SK-N-SH (cell line): Measurements from ENCODE around the gene PHYH. TPM values are rescaled to one million over a fixed set of nuclear protein-coding genes. Genes with fewer than 3 reads are reported as not detected.

Source experiments
- CTCF ChIA-PET: fragments of 300-600, 350-600 bp; formaldehyde crosslinking; extraction: SDS; loops from one replicate; lab custom pipeline; 2021; lab: Yijun Ruan, JAX
- POLR2A ChIA-PET: fragments of 350-600 bp; sonication (Branson Sonifier 250); formaldehyde crosslinking; extraction: SDS; loops from one replicate; lab custom pipeline; 2020; ENCODE audit warnings: antibody characterized with exemption, inconsistent platforms; lab: Yijun Ruan, JAX
- DNase-seq: peaks from one replicate; pipeline ENCODE4 v3.0.0; 2012
- H2AFZ ChIP-seq: fragments of 200-600 bp; sonication (generic); 2 replicates; pipeline ENCODE4 v1.8.1; 2016; ENCODE audit warnings: antibody characterized with exemption, mild to moderate bottlenecking, low read depth
- H3F3A ChIP-seq: fragments of 200-600 bp; sonication (generic); replicated peaks from 2 replicates; pipeline ENCODE3; 2016; ENCODE audit warnings: antibody characterized with exemption, mild to moderate bottlenecking; ENCODE audit not compliant: insufficient read depth
- H3K27ac ChIP-seq, 2 experiments: fragments of 200-500 bp in 1 of 2; fragments of 200-600 bp in 1 of 2; sonication (Bioruptor generic) in 1 of 2; sonication (generic), shearing (Covaris generic) in 1 of 2; 2 replicates each; pipeline versions ENCODE4 v1.5.1 to v1.6.1; 2014 to 2016; ENCODE audit warnings: low read depth in 2 of 2, inconsistent platforms in 1 of 2, low read length in 1 of 2, mild to moderate bottlenecking in 1 of 2, mixed read lengths in 1 of 2
- H3K27me3 ChIP-seq: fragments of 200-600 bp; sonication (generic), shearing (Covaris generic); 2 replicates; pipeline ENCODE4 v1.6.1; 2016; ENCODE audit warnings: mixed run types; ENCODE audit not compliant: insufficient read depth
- H3K36me3 ChIP-seq, 2 experiments: fragments of 200-500 bp in 1 of 2; fragments of 200-600 bp in 1 of 2; sonication (Bioruptor generic) in 1 of 2; sonication (generic) in 1 of 2; replicated peaks in 1 of 2; 2 replicates each; pipeline versions ENCODE3 to v1.5.1; 2014 to 2016; ENCODE audit warnings: low read length in 1 of 2, mild to moderate bottlenecking in 1 of 2; ENCODE audit not compliant: insufficient read depth in 2 of 2, control insufficient read depth in 1 of 2
- H3K4me1 ChIP-seq, 2 experiments: fragments of 200-500 bp in 1 of 2; fragments of 200-600 bp in 1 of 2; sonication (Bioruptor generic) in 1 of 2; sonication (generic), shearing (Covaris generic) in 1 of 2; 2 replicates each; pipeline versions ENCODE4 v1.5.1 to v1.6.1; 2014 to 2016; ENCODE audit warnings: low read depth in 1 of 2, low read length in 1 of 2, mixed run types in 1 of 2; ENCODE audit not compliant: insufficient read depth in 2 of 2, control insufficient read depth in 1 of 2
- H3K4me2 ChIP-seq: fragments of 200-600 bp; sonication (generic), shearing (Covaris generic); 2 replicates; pipeline ENCODE4 v1.6.1; 2017; ENCODE audit warnings: mixed run types
- H3K4me3 ChIP-seq, 2 experiments: fragments of 200-500 bp in 1 of 2; fragments of 200-600 bp in 1 of 2; sonication (Bioruptor generic) in 1 of 2; sonication (generic), shearing (Covaris generic) in 1 of 2; 2 replicates each; pipeline versions ENCODE4 v1.5.1 to v1.8.1; 2014 to 2016; ENCODE audit warnings: low read depth in 2 of 2, inconsistent platforms in 1 of 2, low read length in 1 of 2, mild to moderate bottlenecking in 1 of 2, mixed read lengths in 1 of 2, moderate library complexity in 1 of 2
- H3K79me2 ChIP-seq: fragments of 200-600 bp; sonication (generic); 2 replicates; pipeline ENCODE4 v1.8.1; 2017; ENCODE audit warnings: mild to moderate bottlenecking; ENCODE audit not compliant: insufficient read depth
- H3K9ac ChIP-seq: fragments of 200-600 bp; sonication (generic); 2 replicates; pipeline ENCODE4 v1.6.1; 2017; ENCODE audit warnings: mixed run types
- H3K9me2 ChIP-seq: fragments of 200-600 bp; sonication (generic); 2 replicates; pipeline ENCODE4 v1.6.1; 2017; ENCODE audit warnings: mixed run types
- H3K9me3 ChIP-seq: fragments of 200-600 bp; sonication (generic); 2 replicates; pipeline ENCODE4 v1.6.1; 2017; ENCODE audit warnings: mixed run types, mild to moderate bottlenecking, moderate library complexity
- H4K20me1 ChIP-seq: fragments of 200-600 bp; sonication (generic); 2 replicates; pipeline ENCODE4 v1.6.1; 2017; ENCODE audit warnings: mild to moderate bottlenecking, mixed run types; ENCODE audit not compliant: insufficient read depth
- CHD2 ChIP-seq: fragments of 150-350 bp; IDR thresholded peaks from 2 replicates; pipeline ENCODE4 v1.6.1; 2018; ENCODE audit warnings: low read length; ENCODE audit not compliant: partially characterized antibody
- FOXJ3 ChIP-seq: sonication (generic); formaldehyde crosslinking; IDR thresholded peaks from 2 replicates; pipeline ENCODE4 v1.5.1; 2020; ENCODE audit warnings: mild to moderate bottlenecking, missing genetic modification reagents
- GABPA ChIP-seq: IDR thresholded peaks from 2 replicates; pipeline ENCODE4 v1.4.0; 2012; ENCODE audit warnings: low read depth, mild to moderate bottlenecking
- GATA2 ChIP-seq: sonication (generic); formaldehyde crosslinking; IDR thresholded peaks from 2 replicates; pipeline ENCODE4 v1.5.0; 2020; ENCODE audit warnings: mild to moderate bottlenecking, missing genetic modification reagents
- IRF3 ChIP-seq: fragments of 150-350 bp; IDR thresholded peaks from 2 replicates; pipeline ENCODE4 v1.6.1; 2016; ENCODE audit warnings: mild to moderate bottlenecking, low read depth, low read length
- MXI1 ChIP-seq: IDR thresholded peaks from 2 replicates; pipeline ENCODE4 v1.6.1; 2012; ENCODE audit warnings: mild to moderate bottlenecking, low read depth, low read length, improper control_type of control experiment
- POLR2AphosphoS5 ChIP-seq: IDR thresholded peaks from 2 replicates; pipeline ENCODE4 v1.6.1; 2012; ENCODE audit warnings: low read depth, low read length
- RAD21 ChIP-seq: IDR thresholded peaks from 2 replicates; pipeline ENCODE4 v1.6.1; 2012; ENCODE audit warnings: mild to moderate bottlenecking, low read length
- RCOR1 ChIP-seq: fragments of 150-350 bp; IDR thresholded peaks from 2 replicates; pipeline ENCODE4 v1.6.1; 2017; ENCODE audit warnings: antibody characterized with exemption, low read length
- RFX5 ChIP-seq: IDR thresholded peaks from 2 replicates; pipeline ENCODE4 v1.6.1; 2012; ENCODE audit warnings: mild to moderate bottlenecking, improper control_type of control experiment, low read length
- RXRA ChIP-seq: IDR thresholded peaks from 2 replicates; pipeline ENCODE4 v1.4.0; 2012; ENCODE audit warnings: low read depth, mild to moderate bottlenecking, borderline replicate concordance
- TAF1 ChIP-seq: IDR thresholded peaks from 2 replicates; pipeline ENCODE4 v1.6.1; 2012; ENCODE audit warnings: low read depth, mild to moderate bottlenecking, low read length, moderate library complexity, borderline replicate concordance
- USF2 ChIP-seq: fragments of 150-350 bp; IDR thresholded peaks from 2 replicates; pipeline ENCODE4 v1.6.1; 2017; ENCODE audit warnings: antibody characterized with exemption, low read length, low read depth, borderline replicate concordance
- WGBS: methylation state at CpG from one replicate; pipeline ENCODE4 v1.1.6; 2017; ENCODE audit warnings: low lambda C conversion rate; 5-methylcytosine and 5-hydroxymethylcytosine counted together
- polyA plus RNA-seq, 3 experiments: library from polyadenylated mRNA; depleted of rRNA; stranded (reverse); fragments of >200 nt; gene quantifications; 2 replicates each; pipeline ENCODE4 v1.2.3, GENCODE V29; 2012
- TF ChIP-seq, protein P1 (sequence below): IDR thresholded peaks from 2 replicates; pipeline ENCODE4; 2012
- TF ChIP-seq, protein P2 (sequence below): fragments of 200-600 bp; sonication (generic); IDR thresholded peaks from 2 replicates; pipeline ENCODE4 v1.6.1; 2017; ENCODE audit warnings: antibody characterized with exemption, mild to moderate bottlenecking, moderate library complexity

Gene PHYH
- polyA plus RNA-seq, 1 of the 3 experiments (the other 2 are of a cell fraction): 16.2 TPM

DNA sequence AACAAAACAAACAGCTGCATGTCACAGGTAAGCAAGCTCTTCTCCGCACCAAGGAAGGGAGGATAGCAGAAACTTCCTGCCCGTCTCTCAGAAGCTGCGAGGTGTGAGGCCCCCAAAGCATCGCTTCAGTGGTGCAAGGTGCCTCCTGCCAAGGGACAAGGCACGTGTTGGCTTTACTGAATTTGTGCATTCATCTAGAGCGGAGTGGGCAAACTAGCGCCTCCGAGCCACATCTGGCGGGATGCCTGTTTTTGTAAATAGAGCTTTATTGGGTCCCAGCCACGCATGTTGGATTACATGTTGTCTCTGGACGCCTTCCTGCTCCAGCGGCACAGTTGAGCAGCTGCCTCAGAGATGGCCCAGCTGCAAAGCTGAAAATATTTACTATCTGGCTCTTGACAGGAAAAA lies 27.7 kb downstream of the PHYH start:
- TF ChIP-seq, protein P1, sequence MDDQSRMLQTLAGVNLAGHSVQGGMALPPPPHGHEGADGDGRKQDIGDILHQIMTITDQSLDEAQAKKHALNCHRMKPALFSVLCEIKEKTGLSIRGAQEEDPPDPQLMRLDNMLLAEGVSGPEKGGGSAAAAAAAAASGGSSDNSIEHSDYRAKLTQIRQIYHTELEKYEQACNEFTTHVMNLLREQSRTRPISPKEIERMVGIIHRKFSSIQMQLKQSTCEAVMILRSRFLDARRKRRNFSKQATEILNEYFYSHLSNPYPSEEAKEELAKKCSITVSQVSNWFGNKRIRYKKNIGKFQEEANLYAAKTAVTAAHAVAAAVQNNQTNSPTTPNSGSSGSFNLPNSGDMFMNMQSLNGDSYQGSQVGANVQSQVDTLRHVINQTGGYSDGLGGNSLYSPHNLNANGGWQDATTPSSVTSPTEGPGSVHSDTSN: no peak
- no peak for TF ChIP-seq CHD2
- no peak for TF ChIP-seq RXRA
- no peak for TF ChIP-seq MXI1
- no peak for TF ChIP-seq POLR2AphosphoS5
- no peak for TF ChIP-seq RCOR1
- no peak for TF ChIP-seq GATA2 (CRISPR knock-in tag)
- TF ChIP-seq RFX5: no peak
- TF ChIP-seq, protein P2, sequence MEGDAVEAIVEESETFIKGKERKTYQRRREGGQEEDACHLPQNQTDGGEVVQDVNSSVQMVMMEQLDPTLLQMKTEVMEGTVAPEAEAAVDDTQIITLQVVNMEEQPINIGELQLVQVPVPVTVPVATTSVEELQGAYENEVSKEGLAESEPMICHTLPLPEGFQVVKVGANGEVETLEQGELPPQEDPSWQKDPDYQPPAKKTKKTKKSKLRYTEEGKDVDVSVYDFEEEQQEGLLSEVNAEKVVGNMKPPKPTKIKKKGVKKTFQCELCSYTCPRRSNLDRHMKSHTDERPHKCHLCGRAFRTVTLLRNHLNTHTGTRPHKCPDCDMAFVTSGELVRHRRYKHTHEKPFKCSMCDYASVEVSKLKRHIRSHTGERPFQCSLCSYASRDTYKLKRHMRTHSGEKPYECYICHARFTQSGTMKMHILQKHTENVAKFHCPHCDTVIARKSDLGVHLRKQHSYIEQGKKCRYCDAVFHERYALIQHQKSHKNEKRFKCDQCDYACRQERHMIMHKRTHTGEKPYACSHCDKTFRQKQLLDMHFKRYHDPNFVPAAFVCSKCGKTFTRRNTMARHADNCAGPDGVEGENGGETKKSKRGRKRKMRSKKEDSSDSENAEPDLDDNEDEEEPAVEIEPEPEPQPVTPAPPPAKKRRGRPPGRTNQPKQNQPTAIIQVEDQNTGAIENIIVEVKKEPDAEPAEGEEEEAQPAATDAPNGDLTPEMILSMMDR: no peak
- no peak for TF ChIP-seq TAF1
- TF ChIP-seq IRF3: no peak
- TF ChIP-seq GABPA: no peak
- no peak for TF ChIP-seq FOXJ3 (CRISPR knock-in tag)
- Histone ChIP-seq H3K27me3 (no peaks in the 10 kb centered on the region), H3K9me2 (no peaks in the 10 kb centered on the region), H3K36me3 (no peaks in the 10 kb centered on the region), H3K9ac (no peak overlapping the region), H3K4me1 (peaks cover 0 to 5% of the 10 kb centered on the region in 2 experiments; a peak in 1 of 4 replicates), H3F3A (no peaks in the 10 kb centered on the region), H3K9me3 (no peaks in the 10 kb centered on the region), H3K4me2 (no peak overlapping the region), H3K79me2 (no peaks in the 10 kb centered on the region), H3K27ac (no peak overlapping the region), H3K4me3 (no peak overlapping the region), H2AFZ (no peak overlapping the region), H4K20me1 (no peaks in the 10 kb centered on the region)
- POLR2A ChIA-PET: no interaction called here
- peak; percentile 29 for DNase-seq
- 83% methylated on average over 10 of the region's 12 CpGs for WGBS
- CTCF ChIA-PET: interaction anchor here (0.6 to 1.0 kb wide), 2 partner anchors 46 to 59 kb away, joined by 3 read pairs; no protein-coding TSS in a partner anchor

- Histone ChIP-seq H3K27ac (no peak overlapping the region), H4K20me1 (no peaks in the 10 kb centered on the region), H2AFZ (no peak overlapping the region), H3K27me3 (no peaks in the 10 kb centered on the region), H3K36me3 (no peaks in the 10 kb centered on the region), H3K4me1 (peaks cover 0 to 5% of the 10 kb centered on the region in 2 experiments; a peak in 1 of 4 replicates), H3K9me3 (no peaks in the 10 kb centered on the region), H3K4me2 (no peak overlapping the region), H3K79me2 (no peaks in the 10 kb centered on the region), H3K9ac (no peak overlapping the region), H3K4me3 (peak overlapping the region in 1 of 2 experiments; percentile 23; a peak in 1 of 4 replicates), H3F3A (no peaks in the 10 kb centered on the region), H3K9me2 (no peaks in the 10 kb centered on the region)
- 53% methylated on average over 13 of the region's 14 CpGs for WGBS
- DNase-seq: peak; percentile 64
- ChIA-PET POLR2A (no interaction called here), CTCF (interaction anchor here (1.0 kb wide), 1 partner anchor 59 kb away, joined by 3 read pairs; no protein-coding TSS in a partner anchor)
- TF ChIP-seq, protein P2: peak; percentile 46
- TF ChIP-seq RAD21 (0 out of 2 replicates have a peak, but pooled peaks have one; percentile 4), USF2 (no peak)
Observed at GRCh38 chr10:13271552-13272163, 28.2 kb downstream of the PHYH start.
